ENCODE measurements around the gene TAF3.
A peak's percentile ranks its signal among the peaks of the same experiment; 100 is the strongest.
"Not testable (repeated sequence)": the region's sequence is repeated elsewhere in the genome, so short reads cannot be mapped to it uniquely, and the experiment has no call there.

Gene TAF3, protein sequence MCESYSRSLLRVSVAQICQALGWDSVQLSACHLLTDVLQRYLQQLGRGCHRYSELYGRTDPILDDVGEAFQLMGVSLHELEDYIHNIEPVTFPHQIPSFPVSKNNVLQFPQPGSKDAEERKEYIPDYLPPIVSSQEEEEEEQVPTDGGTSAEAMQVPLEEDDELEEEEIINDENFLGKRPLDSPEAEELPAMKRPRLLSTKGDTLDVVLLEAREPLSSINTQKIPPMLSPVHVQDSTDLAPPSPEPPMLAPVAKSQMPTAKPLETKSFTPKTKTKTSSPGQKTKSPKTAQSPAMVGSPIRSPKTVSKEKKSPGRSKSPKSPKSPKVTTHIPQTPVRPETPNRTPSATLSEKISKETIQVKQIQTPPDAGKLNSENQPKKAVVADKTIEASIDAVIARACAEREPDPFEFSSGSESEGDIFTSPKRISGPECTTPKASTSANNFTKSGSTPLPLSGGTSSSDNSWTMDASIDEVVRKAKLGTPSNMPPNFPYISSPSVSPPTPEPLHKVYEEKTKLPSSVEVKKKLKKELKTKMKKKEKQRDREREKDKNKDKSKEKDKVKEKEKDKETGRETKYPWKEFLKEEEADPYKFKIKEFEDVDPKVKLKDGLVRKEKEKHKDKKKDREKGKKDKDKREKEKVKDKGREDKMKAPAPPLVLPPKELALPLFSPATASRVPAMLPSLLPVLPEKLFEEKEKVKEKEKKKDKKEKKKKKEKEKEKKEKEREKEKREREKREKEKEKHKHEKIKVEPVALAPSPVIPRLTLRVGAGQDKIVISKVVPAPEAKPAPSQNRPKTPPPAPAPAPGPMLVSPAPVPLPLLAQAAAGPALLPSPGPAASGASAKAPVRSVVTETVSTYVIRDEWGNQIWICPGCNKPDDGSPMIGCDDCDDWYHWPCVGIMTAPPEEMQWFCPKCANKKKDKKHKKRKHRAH

DNA sequence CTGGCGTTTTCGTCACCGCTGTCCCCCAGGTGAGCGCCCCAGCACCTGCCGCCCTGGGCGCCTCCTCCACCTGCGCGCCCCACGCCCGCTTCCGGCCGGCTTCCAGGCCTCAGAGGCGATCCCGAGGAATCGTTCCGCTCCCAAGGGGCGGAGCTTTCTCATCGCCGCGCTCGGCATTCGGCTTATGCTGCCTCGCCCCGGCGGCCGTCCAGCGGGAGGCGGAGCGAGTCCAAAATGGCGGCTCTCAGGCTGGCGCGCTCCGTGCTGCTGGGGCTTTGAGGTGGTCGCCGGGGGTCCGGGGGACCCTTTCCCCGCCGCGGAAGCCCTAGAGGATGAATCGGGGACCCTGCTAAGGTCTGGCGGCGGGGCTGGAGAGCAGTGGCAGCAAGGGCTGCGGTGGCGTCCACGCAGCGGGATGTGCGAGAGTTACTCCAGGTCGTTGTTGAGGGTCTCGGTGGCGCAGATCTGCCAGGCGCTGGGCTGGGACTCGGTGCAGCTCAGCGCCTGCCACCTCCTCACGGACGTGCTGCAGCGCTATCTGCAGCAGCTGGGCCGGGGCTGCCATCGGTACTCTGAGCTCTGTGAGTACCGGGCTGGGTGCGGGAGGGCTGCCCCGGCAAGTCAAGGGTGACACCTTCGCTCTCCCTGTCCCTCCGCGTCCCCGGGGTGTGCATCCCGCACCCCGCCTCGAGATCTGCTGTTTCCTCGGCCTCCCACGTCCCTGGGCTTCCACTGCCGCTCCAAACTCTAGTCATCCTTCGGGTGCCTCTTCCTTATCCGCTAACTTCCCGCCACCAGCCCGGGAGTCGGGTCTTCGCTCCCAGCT lies at the start of gene TAF3:
TAF3 (plus strand) TSS at position 211 of the 826 bp plus-strand sequence; CDS start at position 416, 205 bp downstream.
- DNase-seq = peak; percentile 36 to 93 (median 80)

DNA sequence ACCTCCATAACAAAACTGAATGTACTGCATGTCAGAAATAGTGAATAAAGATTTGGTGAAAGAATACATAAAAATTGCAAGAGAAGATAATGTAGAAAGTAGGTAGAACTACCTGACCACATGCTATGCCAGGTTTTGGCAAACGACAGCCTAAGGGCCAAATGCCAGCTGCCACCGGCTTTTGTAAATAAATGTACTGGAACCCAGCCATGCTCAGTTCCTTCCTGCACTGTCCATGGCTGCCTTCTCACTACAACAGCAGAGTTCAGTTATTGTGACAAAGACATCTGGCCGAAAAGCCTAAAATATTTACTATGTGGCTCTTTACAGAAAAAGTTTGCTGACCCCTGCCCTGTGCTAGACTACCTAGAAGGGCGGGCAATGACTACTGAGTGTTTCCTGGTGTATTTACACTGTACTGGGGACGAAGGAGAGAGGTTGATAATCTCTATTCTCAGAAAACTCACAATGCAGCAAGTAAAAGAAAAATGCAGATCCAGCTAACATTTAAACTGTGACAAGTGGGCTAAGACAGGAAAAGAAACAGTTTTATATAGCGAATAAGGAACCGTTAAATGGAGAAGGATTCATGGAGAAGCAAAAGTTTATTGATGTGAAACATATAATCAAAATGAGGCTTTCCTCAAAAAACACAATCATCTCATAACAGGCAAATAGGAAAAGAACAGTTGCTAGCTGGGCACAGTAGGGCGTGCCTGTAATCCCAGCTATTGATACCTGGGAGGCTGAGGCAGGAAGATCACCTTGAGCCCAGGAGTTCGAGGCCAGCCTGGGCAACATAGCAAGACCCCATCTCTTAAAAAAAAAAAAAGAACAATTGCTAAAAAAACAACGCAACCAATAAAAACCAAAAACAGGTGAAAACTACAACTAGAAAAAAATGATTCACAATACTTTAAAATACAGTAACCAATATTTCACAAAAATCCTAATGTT lies 44.2 kb upstream of the TAF3 start:
- DNase-seq = no peak

DNA sequence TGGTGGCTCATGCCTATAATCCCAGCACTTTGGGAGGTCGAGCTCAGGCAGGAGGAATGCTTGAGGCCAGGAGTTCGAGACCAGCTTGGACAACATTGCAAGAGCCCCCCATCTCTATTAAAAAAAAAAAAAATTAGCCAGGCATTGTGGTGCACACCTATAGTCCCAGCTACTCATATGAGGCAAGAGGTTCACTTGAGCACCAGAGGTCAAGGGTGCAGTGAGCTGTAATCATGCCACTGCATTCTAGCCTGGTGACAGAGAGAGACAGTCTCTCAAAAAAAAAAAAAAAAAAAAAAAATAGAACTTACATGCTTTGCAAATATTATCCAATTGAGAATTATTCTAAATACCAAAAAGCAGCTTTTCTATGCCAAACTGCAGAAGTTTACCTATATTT lies 41.5 kb upstream of the TAF3 start:
- DNase-seq = no peak

DNA sequence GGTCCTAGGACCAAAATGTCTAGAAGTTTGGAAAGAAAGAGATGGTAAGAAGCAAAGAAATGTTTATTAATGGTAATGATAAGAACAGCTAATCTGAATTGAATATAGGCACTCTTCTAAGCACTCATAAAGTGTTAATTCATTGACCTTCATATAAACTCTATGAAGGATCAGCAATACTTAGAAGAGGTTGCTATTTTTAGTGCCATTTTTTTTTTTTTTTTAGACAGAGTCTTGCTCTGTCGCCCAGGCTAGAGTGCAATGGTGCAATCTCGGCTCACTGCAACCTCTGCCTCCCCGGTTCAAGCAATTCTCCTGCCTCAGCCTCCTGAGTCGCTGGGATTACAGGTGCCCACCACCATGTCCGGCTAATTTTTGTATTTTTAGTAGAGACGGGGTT lies 36.1 kb upstream of the TAF3 start:
- not testable (repeated sequence) for DNase-seq

DNA sequence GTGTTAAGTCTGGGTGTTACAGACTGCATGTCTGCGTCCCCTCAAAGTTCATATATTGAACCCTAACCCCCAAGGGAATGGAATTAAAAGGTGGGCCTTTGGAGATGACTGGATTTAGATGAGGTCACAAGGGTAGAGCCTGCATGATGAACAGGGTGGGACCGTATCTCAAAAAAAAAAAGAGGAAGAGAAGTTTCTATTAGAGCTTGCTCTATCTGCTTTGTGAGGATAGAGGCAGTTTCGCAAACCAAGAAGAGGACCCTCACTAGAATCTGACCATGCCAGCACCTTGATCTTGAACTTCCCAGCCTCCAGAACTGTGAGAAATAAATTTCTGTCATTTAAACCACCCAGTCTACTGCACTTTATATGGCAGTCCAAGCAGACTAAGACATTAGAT lies 31.9 kb upstream of the TAF3 start:
- no peak for DNase-seq

DNA sequence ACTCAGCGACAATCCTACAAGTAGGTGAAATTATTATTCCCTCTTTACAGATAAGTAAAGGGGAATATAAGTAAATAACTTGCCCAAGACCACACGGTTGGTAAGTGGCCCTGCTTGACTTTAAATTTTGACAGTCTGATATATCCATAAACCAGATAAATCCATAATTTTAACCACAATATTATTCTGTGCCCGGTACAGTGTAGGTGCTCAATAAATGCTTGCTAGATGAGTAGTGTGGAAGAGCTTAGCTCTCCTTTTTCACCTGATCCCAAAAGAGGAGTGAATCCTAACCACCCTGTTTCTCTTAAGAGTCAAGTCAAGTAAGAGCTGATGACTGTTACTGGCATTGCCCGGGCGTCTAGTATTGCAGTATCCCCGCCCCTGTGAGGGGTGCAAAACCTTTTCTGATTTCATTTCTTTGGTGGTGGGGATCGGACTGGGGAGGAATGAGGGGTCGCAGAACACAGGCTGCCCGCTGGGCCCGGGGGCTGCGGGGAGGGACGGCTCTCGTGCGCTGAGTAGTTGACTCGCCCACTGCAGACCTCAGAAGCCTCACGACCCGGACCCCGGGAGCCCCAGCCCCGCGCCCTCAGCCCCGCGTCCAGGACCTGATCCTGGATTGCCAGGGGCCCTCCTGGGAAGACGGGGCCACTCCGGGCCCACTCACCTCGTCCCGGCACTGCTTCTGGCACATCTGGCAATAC lies 31.0 kb upstream of the TAF3 start:
- peak in 2 of 51 donors; percentile 46 to 65 for DNase-seq

DNA sequence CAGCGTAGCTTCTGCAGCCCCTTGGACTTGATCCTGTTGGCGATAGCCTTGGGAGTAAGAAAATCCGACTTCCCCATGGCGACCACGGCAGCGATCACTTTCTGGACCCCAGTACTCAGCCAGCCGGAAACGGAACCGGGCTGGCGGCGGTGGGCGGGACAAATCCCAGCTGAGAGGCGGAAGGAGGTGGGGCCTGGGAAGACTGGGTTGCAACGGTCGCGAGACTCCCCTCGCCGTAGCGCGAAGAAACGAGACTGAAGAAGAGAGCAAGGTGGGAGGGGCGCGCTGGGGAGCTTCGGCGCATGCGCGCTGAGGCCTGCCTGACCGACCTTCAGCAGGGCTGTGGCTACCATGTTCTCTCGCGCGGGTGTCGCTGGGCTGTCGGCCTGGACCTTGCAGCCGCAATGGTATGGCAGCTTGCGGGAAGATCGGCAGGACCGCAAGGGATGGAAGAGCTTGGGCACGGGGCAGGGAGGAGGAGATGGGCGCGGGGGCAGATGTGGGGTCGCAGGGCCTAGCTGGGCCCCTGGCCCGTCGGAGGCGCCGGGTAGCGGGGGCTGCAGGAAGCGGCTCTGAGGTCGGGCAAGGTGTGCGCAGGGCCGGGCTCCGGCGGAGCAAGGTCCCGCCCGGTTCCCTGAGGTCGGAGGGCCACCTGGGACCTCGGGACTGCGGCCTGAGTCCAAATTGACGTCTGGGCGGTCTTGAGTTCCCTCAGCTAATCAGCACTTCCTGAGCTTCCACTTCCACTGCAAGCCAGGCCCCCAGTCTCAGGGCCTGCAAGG lies 30.3 kb upstream of the TAF3 start, which contains the start of the genes ATP5F1C and KIN:
ATP5F1C (plus strand) TSS at position 321 of the 782 bp plus-strand sequence; CDS start at position 352, 31 bp downstream.
KIN (minus strand) TSS at position 137 of the 782 bp plus-strand sequence; CDS start at position 77, 60 bp downstream.
- peak; percentile 82 to 98 (median 95) for DNase-seq

DNA sequence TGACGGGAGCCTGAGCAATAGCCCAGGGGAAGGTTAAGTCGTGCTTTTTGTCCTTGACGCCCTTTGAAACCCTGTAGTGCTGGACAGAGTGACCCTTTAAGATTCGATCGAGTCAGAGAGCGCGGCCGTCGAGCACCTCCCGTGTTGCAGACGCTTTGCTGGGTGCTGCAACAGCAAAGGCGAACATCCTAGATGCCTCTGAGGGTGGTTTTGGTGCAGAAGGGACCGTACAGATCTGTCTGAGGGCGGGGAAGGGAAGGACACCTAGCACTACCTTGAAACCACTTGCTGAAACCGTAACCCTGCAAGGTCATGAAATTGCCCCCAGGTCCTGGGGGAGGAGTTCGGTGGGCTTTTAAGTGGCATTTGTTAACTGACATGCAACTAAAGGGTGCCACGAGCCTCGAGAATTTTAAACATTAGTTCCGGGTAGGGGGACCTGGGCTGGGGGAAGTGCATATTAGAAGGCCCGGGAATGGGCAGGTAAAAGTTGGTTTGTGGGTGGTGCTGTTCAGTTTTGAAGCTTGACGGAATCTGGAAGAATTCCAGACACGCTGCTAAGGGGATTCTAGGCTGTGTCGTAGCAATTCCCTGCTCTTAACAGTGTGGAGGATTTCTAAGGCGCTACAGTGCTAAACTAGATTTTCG lies 29.5 kb upstream of the TAF3 start:
- peak in 6 of 51 donors; percentile 18 to 47 (median 36) for DNase-seq

DNA sequence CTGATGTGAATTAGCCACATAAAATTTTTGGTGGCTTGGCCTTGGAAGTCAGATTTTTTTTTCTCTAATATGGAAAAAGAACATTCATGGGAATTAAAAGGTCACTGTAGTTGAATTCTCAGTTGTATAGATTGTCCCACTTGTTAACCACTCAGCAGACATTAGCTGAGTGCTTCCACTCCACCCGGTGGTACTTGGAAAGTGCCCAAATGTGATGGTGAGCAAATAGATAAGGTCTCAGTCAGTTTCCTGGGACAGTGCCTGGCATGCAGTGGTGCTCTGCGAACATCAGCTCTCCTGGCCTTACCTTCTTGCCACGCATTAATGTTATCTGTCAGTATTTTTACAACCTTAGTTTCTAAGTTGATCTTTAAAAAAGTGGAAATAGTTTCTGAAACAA lies 28.9 kb upstream of the TAF3 start:
- DNase-seq = no peak

DNA sequence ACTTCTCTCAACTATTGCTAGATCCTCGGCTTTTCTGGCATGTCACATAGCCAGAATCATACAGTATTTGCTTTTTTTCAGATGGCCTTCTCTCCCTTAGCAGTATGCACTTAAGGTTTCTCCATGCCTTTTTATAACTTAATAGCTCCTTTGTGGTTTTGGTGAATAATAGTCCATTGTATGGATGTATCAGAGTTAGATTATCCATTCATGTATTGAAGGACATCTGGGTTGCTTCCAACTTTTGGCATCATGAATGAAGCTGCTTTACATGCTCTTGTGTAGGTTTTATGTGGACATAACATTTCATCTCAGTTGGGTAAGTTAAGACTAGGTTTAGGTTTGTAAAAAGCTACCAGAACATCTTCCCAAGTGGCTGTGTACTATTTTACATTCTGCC lies 25.8 kb upstream of the TAF3 start:
- peak in 1 of 51 donors; percentile 4 for DNase-seq

DNA sequence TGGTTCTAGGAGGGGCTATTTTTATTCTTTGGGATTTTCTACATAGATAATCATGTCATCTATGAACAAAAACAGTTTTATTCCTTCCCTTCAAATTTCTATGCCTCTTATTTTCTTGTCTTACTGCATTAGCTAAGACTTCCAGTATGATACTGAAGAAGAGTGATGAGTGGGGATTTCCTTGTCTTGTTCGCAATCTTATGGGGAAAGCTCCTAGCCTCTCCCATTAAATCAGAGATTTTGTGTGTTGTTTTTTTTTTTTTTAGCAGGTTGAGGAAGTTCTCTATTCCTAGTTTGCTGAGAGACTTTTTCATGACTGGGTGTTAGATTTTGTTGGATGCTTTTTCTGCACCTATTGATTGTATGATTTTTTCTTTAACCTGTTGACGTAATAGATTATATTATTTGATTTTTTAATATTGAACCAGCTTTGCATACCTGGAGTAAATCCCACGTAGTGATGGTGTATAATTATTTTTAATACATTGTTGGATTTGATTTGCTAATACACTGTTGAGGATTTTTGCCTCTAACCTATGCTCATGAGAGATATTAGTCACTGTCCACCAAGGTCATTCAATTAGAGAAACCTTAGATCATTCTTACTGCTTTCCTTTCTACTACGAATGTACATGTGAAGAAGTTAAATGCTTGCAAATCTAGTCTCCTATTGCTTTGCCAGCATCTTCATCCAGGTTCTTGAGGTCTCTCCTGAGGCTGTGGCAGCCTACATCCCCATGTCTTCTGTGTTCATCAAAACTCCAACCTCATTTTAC lies 23.9 kb upstream of the TAF3 start:
- DNase-seq = no peak

DNA sequence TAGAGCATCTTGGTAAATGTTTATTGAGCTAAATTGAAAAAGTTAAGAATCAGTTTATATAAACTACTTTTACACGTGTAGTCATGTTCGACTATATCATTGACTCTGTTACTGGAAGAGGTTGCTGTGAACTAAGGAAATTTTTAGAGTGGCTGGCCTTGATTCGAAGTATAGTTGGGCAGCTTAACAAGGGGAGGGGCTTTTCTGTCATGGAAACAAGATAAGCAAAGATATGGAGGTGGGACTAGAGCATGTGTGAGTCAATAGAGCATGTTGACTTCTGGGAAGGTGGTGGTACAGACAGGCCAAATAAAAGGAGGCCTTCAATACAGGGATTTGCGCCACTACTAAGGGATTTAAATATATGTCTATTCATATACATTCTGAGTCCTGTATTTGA lies 22.7 kb upstream of the TAF3 start:
- DNase-seq = no peak

DNA sequence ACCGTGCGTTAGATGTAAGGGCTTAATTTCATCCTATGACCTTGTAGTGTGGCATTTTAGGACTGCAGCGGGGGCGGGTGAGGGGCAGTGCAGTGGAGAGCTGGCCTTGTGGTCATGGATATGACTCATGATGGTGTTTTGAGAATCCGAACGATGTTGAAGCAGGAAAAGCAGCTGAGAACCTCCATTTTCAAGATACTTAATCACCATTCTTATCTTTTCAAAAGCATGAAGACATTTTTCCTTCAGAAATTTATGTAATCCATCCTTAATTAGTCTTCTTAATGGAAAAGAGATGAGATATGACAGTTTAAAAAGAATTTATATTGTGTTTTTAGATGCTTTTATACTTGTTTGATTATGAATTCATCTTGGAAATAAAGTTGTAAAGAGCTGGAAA lies 20.7 kb upstream of the TAF3 start:
- DNase-seq = no peak

DNA sequence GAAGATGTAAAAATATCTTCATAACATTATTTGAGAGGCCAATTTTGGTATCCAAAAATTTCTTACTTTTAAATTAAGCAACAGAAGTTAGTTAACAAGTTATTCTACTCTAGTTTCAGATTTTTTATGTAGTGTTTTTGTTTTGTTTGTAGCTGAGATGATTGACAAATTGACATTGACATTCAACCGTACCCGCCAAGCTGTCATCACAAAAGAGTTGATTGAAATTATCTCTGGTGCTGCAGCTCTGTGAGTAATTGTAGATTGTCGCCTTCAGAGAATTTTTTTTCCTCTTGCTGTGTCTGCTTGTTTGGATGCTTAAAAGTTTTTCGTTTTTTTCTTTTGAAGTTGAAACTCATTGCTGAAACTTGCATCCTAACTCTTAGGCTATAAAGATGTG lies 15.7 kb upstream of the TAF3 start:
- no peak for DNase-seq

DNA sequence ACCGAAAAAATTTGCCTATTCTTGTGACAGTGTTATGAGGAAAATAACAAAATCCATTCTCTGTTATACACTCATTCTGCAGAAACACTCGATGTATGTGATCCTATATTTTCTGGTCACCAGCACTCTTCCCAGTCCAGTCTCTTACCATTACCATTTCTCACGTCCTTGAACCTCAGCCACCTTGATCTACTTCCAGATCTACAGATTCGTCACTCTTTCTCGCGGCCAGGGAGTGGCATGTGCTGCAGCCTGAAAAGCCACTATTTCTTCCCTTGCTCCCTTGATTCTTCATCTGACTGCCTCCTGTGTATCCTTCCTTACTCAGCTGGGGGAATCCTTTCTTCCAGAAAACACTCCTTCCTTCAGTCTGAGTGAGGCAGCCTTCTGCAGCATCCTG lies 14.1 kb upstream of the TAF3 start:
- DNase-seq = no peak

DNA sequence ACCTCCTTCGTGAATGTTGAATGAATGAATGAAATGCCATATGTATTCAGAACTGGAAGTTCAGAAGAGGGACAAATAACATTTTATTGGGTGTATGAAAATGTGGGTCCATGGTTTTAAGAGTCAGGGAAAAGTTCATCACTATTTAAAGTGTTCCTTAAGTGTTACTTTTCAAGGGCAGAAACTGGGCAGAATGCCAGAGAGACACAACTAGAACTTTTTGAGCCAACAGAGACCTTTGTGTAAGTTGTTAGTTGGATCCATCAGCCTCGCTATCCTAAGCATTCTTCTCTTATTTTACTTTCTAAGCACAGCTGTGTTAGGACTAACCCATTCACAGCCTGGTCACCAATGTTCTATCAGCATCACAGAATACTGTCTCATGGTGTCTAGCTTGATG lies 13.6 kb upstream of the TAF3 start:
- DNase-seq = peak in 1 of 51 donors; percentile 21

DNA sequence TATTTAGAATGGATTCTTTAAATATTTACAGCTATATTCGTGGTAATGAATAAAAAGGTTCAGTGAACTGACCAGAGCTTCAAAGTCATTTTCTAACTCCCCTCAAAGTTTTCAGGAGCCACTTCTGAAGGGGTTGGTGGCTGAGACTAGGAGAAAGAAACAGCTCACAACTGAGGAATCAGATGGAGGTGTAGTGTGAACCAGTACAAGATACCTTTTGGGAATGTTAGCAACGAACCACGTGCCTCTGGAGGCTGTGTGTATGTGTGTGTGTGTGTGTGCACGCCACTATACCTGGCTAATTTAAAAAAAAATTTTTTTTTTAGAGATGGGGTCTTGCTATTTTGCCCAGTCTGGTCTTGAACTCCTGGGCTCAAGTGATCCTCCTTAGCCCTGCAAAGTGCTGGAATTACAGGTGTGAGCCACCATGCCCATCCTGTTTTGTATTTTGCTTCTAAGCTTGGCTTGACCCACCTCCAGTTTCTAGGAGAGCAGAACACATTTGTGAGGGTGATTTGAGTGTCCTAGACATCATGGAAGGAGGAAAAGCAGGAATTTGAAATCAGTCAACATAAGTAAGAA lies 9.5 kb upstream of the TAF3 start:
- no peak for DNase-seq

Data from hypothalamus (tissue), 51 donors.